Stimulated activated CD4-positive, alpha-beta T cell treated with anti-CD3 and anti-CD28 coated beads, Interleukin-15, amount 100 ng/mL, for 24 hours (primary cell): ENCODE data around the gene PCYT2.
"Not testable (repeated sequence)": the region's sequence is repeated elsewhere in the genome, so short reads cannot be mapped to it uniquely, and the experiment has no call there.

ENCODE experiments used
- DNase-seq: peaks from one replicate; pipeline ENCODE4 v3.0.0-alpha.2; 2020

Gene PCYT2

DNA sequence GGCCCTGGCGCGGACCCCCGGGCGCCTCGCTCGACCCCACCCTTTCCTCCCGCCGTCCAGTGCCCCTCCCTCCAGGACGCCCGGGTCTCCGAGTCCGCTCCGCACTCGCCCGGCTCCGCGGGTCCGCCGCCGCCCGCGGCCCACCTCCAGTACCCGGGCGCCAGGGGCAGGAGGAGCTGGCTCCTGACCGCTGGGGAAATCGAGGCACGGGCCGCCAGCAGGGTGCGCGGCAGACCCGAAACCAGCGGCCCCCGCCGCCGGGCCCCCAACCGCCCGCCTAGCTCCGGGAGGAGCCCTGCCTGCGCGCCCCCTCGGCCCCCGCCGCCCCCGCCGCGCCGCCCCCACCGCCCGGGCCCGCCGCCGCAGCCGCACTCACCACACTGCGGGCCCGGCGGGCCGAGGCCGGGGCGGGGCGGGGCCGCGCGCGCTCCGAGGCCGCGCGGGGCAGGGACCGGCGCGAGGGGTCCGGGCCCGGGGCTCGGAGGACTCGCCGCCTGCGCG is 16.0 kb upstream of the PCYT2 start:
- DNase-seq, result no peak

DNA sequence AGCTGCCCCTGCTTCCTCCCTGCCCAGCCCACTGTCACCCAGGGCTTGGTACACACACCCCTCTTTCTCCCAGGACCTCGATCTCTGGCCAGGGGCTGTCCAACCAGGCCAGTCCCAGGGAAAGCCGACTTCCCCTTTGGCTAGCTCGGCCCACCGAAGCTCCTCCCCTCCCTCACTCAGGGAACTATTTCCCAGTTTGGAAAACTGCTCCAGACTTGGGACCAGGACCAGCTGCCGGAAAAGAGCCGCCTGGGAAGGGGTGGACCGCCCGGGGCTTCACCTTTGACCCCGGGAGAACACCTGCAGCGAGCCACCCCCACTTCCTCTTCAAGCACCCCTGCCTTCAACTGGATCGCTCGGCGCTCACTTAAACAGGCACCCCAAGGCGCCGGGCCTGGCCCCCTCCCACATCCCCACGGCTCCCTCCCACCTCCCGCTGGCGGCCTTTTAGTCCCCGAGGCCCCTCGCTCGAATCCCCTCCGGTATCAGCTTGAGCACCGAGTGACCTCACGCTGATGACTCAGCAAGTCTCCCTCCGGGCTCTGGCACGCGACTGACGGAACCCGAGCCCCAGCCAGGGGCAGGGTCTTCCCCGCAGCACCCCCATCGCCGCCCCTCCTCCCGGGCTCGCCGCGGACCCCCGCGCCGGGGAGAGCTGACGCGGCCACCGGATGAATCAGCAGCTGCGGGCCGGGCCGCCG is 15.4 kb upstream of the PCYT2 start:
- peak; percentile 82 for DNase-seq

DNA sequence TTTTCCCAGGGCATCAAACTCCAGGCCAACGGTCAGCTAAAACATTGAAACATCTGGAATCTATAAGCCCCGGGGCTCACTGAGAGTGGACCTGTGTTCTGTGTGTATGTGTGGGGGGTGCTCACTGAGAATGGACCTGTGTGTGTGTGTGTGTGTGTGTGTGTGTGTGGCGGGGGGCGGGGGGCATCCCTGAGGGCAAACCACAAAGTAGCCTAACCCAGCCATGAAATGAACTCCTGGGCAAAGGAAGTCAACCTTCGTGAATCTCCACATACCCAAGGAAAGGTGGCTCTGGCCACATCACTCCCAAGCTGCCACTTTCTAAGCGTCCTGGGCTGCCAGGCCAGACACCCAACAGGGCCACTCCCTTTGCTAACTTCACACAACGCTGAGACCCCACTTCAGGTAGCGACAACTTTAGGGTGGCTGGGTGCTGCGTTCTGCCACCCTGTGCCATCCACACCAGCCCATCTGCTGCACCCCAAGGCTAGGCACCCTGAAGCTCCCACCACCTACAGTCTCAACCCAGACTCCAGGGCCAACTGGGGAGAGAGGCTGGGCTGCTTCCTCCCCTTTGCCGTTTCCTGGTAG is 14.8 kb upstream of the PCYT2 start:
- DNase-seq, result no peak

DNA sequence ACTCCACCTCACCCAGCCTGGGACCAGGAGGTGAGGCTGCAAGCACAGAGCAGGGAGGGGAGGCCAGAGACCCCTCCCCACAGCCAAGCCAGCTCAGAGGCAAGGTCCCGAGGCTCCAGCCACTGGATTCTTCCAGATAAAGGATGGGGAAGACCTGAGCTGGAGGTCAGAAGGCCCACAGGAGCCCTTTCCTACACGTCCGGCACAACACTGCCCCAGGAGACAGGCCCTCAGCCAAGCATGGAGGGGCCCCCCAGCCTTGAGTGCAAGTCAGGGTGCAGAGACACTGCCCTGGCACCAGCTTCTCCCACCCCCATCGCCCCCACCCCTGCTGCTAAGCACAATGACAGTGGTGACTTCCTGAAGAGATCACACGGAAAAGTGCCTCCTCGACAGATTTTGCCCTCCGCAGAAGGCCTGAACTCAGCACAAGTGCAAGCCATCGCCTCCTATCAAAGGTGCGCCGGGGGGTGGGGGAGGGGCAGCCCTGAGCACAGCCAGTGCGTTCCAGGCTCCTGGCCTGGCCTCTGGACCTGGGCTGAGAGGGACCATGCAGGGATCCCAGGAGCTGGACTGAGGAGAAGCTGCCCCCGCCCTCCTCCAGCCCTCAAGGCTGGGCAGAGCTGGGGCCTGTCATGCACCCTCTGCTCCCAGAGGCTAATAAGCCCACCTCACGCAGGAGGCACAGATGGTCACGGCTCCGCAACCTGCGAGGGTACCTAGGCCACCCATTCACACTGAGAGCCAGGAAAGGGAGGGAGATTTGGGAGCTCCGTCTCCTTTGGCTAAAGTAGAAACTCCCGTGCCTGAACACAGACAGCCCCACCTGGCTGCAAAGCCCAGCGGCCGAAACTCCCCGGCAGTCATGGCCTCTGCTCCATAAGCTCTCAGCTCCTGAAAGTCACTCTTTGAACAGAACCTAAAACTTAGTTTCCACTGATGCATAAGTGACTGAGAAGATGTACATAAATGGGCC is 13.6 kb upstream of the PCYT2 start:
- peak; percentile 40 for DNase-seq

DNA sequence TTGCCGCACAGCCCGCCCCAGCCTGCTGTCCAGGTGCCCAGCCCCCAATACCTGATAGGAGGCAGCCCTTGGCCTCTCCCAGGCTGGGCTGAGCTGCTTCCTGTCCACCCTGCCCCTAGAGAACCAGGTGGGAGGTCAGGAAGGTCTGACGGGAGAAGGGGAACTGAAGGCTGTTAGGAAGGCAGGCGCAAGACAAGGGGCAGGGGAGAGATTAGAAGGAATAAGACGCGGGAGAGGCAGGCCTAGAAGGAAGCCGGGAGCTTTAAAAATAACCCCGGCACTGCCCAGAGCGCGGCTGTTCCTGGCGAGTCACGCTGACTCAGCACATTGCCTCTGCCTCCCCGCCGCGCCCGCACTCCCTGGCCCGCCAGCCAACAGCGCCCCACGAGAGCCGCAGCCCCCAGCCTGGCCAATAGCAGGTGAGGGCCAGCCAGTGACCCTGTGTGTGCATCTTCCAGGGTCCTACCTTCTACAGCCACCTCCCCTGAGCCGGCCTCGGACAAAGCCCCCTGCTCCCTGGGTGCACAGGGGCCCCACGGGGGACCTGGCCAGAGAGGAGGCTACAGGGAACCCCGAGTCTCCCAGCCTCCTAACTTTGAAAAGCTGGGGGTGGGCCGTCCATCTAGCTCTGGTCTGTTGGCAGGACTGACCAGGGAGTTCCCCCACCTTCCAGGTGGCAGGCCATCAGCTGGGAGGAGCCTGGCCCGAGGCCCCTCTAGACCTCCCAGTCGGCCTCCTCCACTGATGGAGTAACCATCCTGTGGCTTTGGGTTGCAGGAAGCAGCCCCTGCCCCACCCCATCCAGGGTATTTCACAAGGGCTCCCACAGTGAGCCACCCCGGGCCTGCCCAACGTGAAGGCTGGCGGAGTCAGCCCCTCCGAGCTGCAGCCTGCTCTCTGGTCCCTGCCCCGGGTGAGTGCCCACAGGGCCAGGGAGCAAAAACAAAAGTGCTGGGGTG is 12.4 kb upstream of the PCYT2 start:
- no peak for DNase-seq

DNA sequence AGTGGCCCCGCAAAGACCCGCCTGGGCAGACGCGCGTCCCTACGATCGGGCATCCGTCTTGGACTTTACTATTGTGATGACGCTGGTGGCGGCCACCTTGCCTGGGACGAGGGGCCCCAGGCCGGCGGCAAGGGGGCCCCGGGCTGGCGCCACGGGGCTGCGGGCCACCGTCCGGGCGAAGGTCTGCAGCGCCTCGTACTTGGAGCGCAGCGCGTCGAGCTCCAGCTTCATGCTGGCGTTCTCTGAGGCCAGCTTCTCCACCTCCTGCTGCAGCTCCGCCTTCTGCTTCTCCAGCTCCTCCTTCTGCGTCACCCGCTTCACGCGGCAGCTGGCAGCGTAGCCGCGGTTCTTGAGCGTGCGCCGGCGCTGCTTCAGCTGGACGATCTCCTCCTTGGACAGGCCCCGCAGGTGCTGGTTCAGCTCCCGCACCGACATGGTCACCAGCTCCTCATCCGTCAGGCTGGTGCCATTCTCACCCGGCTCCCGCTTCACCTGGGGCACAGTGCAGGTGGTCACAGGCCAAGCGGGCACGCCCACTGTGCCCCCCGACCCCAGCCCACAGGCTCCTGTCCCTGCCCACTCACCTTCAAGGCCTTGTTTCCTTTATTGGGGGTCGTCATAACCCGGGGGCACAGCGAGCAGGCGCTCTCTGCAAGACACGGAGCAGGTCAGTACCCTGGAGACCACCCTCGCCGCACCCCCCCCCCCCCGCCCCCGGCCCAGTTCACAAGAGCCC is 11.5 kb upstream of the PCYT2 start:
- no peak for DNase-seq

DNA sequence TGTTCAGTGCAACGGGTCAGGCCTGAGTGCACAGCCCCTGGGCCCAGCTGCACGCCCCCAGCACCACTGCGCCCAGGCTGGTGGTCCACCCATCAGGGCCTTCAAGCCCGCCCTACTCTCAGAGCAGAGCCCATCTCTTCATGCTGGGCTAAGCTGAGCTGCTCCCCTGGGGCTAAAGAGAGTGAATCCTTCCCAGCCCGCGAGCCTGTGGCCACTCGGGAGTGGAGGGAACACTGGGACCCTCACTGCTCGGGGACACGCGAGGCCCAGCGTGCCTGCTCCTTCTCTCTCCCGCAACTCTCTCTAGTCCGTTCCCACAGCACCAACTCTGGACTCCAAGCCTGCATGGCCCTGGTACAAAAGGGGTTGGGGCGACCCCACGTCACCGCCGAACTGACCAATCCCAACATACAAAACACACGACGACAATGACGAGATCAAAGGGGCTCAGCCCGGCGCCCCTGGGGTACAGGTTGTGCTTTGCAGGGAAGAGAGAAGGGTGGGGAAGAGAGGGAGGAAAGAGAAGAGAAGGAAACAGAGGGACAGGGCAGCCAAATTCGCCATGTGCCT is 10.9 kb upstream of the PCYT2 start:
- DNase-seq, result no peak

DNA sequence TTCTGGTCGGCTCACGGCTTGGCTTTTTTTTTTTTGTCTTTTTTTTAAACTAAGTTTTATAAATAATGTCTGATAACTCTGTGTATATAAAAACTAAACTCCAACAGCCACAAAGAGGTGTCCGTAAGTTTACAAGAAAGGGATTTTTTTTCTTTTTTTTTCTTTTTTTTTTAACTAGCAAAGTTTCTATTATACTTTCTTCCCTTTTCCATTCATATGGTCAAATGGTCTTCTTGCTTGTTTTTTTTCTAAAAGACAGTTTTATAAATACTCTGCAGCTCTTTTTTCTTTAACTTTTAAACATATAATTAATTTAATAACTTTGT is 10.3 kb upstream of the PCYT2 start:
- no peak for DNase-seq

DNA sequence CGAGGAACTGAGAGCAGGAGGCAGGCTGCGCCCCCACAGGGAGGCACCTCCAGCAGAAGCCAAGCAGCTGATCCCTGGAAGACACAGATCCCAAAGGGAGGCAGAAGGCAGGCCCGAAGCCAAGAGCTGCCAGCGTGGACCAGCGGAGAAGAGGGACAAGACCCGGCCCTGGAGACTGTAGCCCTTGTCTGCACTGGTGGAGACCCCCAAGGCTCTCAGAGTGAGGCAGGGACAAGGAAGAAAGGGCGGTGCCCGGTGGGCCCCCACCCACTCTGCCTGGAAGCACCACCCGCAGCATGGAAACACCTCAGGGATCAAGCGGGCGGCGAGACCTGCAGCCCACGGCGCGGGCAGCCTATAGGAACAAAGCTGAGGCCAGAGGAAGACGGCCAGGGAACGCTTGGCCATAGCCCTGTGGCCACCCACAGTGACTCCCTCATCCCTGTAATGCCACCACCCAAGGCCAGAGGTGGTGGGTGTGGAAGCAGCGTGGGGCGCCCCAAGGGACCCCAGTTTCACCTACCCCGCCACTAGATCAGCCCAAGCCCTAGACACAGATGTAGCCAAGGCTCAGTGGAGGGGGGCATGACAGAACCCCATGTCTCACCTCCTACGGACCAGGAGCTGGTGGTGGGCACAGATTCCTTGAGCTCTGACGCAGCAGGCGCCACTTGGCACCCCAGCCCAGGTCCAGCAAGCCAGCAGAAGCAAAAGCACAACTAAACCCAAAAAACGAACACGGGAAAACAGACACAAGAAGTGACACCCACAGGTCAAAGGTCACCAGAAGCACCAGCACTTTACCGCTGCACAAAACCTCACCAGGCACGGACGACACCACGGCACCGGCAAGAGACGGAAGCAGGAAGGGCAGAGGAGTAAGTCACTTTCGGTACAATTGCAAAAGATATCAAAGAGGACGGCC is 9.7 kb upstream of the PCYT2 start:
- no peak for DNase-seq

DNA sequence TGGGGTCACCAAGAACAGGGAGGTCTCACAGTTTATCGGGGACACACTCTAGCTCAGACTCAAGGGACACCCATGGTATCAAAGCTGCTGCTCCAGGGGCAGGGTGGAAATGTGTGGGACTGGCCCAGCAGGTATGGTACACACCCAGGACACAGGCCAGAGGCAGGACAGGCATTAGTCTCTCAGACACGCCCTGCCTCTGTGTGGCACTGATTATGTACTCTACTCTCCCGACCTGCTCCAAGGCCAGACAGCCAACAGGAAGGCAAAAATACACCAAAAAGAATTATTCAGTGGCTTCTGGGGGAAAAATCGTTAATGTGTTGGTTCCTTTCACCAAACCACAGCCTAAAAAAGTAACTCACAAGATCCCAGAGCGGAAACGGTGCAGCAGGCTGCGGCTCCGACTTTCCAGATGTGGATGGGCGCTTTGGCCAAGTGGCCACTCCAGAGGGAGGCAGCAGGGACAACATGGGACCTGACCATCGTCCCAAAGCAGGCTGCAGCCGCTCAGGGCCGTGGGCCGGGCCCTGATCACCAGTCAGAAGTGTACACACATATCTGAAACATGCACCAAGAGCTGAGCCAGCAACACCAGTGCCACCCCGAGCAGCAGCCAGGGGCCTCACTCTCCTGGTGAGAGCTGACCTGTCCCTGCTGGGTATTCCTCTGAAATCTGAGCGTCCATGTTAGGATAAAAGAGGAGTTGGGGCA is 7.8 kb upstream of the PCYT2 start:
- DNase-seq, result no peak

DNA sequence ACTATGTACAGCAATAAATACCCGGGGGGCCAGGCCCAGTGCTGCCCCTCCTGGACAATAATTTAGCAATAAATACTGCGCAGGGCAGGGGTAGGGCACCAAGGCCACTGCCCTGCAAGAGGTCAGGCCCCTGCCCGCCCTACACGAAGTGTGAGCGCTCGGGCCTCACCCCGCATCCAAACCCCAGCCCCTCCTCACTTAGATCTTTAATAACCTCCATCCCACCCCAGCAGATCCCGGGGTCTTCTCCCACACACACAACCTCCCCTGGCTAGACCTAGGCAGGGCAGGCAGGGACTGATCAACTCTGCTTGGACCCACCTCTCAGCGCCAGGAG is 7.1 kb upstream of the PCYT2 start:
- not testable (repeated sequence) for DNase-seq

DNA sequence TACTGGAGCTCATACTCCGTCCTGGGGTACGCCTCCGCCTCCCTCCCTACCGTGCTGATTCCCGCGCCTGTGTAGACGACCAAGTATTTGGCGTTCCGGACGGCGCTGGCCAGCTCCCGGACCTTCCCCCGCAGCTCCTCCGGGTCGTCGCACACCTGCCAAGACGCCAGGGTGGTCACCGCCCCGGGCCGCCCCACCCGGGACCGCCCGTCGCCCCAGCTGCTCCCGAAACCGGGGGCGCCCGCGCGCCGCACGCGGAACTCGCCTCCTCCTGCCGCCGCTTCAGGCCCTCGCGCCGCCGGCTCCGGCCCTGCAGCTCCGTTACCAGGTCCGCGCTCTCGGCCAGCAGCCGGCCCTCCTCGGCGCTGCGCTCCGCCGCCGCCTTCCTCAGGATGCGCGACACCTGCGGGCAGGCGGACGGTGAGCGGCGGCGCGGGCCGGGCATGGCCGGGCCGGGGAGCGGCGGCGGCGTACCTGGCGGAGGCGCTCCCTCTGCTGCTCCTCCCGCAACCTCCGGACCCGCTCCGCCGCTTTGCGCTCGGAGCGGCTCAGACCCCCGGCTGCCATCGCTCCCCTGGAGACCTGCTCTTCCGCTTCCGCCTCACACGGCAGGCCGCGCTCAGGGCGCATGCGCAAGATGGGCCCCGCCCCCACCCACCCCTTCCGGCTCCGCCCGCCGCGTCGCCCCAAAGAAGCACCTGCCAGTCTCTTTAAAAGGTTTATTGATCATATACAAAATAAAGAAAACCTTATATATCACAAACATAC is 6.5 kb upstream of the PCYT2 start, which contains the start of gene SIRT7:
SIRT7 (minus strand) TSS at position 612 of the 768 bp plus-strand sequence; CDS start at position 567, 45 bp downstream.
- DNase-seq, result peak; percentile 81

DNA sequence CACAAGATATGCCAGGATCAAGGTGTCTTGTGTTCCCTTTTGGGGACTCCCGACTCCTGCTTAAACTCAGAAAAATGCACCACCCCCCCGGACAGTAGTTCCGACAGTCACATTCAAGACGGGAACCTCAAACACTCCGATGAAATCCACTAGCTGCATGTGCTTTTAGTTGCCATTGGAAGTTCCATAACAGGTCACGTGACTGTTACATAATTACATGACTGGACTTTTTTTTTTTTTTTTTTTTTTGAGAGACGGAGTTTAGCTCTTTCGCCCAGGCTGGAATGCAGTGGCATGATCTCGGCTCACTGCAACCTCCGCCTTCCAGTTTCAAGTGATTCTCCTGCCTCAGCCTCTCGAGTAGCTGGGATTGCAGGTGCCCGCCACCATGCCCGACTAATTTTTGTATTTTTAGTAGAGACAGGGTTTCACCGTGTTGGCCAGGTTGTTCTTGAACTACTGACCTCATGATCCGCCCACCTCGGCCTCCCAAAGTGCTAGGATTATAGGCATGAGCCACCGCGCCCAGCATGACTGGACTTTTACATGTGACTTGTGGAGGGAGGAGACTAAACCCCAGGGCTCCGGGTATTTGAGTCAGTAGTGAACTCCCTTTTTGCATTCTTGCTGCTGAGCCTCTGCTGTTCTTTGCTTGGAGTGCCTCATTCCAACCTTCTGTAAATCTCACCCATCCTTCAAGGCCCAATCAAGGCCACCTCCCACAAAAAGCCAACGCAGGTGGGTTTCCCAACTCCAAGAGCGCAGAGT is 5.2 kb upstream of the PCYT2 start:
- DNase-seq, result no peak

DNA sequence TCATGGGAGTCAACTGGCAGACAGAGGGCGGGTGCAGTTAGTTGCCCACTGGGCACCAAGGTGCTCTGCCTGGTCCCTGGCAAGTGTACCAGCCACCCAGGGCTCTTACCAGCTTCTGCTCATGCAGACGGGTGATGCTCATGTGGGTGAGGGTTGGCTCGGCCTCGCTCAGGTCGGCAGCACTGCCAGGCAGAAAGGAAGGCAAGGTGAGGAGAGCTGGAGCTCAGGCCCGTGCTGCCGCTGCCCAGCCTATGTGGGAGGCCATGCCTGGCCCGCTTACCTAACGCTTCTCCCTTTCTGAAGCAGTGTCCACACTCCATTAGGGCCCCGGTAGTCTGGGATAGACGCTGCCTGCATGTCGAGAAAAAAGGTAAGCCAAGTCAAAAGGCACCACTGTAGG is 4.1 kb upstream of the PCYT2 start:
- DNase-seq, result no peak

DNA sequence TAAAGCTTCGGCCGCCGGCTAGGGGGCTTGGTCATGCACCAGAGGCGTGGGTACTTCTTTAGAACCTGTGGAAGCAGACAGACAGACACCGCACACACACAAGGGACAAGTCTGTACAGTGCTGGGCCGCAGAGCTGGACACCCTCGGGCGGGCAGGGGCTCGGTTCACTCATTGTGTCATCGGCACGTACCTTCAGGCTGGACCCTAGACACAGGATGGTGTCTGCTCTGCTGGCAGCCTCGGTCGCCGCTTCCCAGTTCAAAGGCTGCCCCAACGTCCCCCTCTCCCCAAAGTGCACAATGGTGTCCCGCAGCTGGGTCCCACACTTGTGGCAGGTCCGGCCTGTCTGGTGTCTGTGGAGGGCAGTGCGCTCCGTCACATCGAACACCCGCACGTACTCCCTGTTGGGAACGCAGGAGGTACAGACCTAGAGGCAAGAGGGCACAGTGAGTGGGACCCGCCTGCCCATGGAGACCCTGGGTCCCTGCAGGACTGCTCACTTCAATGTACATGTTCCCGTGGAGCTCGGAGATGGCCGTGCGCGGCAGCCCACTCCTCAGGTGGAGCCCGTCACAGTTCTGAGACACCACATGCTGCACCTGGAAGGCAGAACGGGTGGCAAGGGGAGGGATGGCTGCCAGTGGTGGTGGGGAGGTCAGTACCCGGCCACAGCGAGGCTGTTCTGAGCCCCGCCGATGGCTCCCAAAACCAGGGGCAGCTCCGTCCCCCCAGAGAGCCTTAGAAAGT is 3.1 kb upstream of the PCYT2 start:
- no peak for DNase-seq

DNA sequence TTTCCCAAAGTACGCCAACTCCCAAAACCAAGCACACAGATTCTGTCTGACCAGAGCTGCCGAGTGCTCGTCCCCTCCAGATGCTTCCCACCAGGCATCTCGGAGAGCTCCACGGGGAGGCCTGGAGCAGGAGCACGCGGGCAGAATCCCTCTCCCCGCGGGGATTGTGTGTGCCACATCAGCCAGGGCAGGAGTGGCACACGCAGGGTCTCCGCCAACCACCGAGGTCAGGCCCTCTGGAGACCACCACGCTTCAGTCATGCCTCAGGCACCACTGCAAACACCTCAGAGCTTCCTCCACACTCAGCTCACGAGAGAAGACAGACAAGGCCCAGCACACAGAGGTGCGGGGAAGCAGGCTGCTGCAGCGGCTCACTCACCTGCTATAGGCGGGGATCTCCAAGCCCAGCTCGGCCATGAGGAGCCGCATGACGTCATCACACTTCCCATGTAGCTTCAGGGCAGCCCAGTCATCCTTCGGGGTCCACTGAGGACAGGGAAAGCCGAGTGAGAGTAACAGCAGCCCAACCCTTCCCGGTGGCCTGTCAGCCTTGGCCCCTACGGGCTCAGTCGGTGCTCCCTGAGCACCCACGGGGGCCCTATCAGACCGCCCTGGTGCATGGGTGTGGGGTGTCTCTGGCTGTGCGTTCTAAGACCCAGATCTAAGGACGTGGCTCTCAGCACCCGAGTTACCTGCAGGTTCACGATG is 2.3 kb upstream of the PCYT2 start:
- no peak for DNase-seq
